Frontal cortex (tissue), 4 donors: ENCODE results near the gene ZBTB20. TPM values are rescaled to one million over a fixed set of nuclear protein-coding genes. Genes with fewer than 3 reads are reported as not detected.

Experiments used
- DNase-seq, 2 donors: peaks; one replicate each; pipeline ENCODE4 v3.0.0; 2012; ENCODE audit warnings: low spot score in 2 of 2
- FAIRE-seq: peaks from 2 replicates; lab custom pipeline; 2012; peaks lifted over from hg19 to GRCh38; lab: Jason Lieb, UNC
- total RNA-seq: library from RNA; depleted of rRNA; stranded (reverse); fragments of >200 nt; gene quantifications from one replicate; pipeline ENCODE4 v1.2.3, GENCODE V29; 2014
- donor health status: control.
- donor health status: control.
- donor health status: control.

Gene ZBTB20
- total RNA-seq, 1 donor from 2014 or later: 39.9 TPM

- DNase-seq (no peak), FAIRE-seq (peak; percentile 39)
Observed at GRCh38 chr3:115040673-115041286, 106.3 kb downstream of the ZBTB20 start.

GRCh38 chr3:115040246-115040645, 106.8 kb downstream of the ZBTB20 start:
- DNase-seq: no peak
- FAIRE-seq: no peak

GRCh38 chr3:115038817-115039216, 108.3 kb downstream of the ZBTB20 start:
- FAIRE-seq (no peak), DNase-seq (no peak)

GRCh38 chr3:115022835-115023398, 124.2 kb downstream of the ZBTB20 start:
- FAIRE-seq: no peak

GRCh38 chr3:115022199-115022598, 124.9 kb downstream of the ZBTB20 start:
- DNase-seq (no peak), FAIRE-seq (peak; percentile 98)

More at GRCh38 chr3:115022835-115023398, 124.2 kb downstream of the ZBTB20 start:
- no peak for DNase-seq

GRCh38 chr3:115021061-115021460, 126.0 kb downstream of the ZBTB20 start:
- DNase-seq (no peak), FAIRE-seq (peak; percentile 91)

- DNase-seq (no peak), FAIRE-seq (no peak)
Observed at GRCh38 chr3:115019900-115020299, 127.2 kb downstream of the ZBTB20 start.

- no peak for FAIRE-seq
- DNase-seq: no peak
Observed at GRCh38 chr3:115018694-115019093, 128.4 kb downstream of the ZBTB20 start.

GRCh38 chr3:115007966-115008365, 139.1 kb downstream of the ZBTB20 start:
- no peak for DNase-seq
- no peak for FAIRE-seq

GRCh38 chr3:115004201-115005140, 142.6 kb downstream of the ZBTB20 start:
- FAIRE-seq: peak; percentile 77
- DNase-seq: no peak

- FAIRE-seq (no peak), DNase-seq (no peak)
Observed at GRCh38 chr3:114998971-114999579, 148.0 kb downstream of the ZBTB20 start.

- FAIRE-seq (no peak), DNase-seq (no peak)
Observed at GRCh38 chr3:114994554-114995341, 152.3 kb downstream of the ZBTB20 start.

- FAIRE-seq (no peak), DNase-seq (no peak)
Observed at GRCh38 chr3:114985776-114986175, 161.3 kb downstream of the ZBTB20 start.

GRCh38 chr3:114983248-114983647, 163.8 kb downstream of the ZBTB20 start:
- DNase-seq (no peak), FAIRE-seq (no peak)

GRCh38 chr3:114974387-114974786, 172.7 kb downstream of the ZBTB20 start:
- FAIRE-seq (no peak), DNase-seq (no peak)

- DNase-seq (no peak), FAIRE-seq (no peak)
Observed at GRCh38 chr3:114973536-114973935, 173.6 kb downstream of the ZBTB20 start.

GRCh38 chr3:114967168-114967567, 179.9 kb downstream of the ZBTB20 start:
- no peak for DNase-seq

GRCh38 chr3:114962189-114962588, 184.9 kb downstream of the ZBTB20 start:
- DNase-seq (no peak), FAIRE-seq (no peak)

More at GRCh38 chr3:114967168-114967567, 179.9 kb downstream of the ZBTB20 start:
- peak; percentile 30 for FAIRE-seq

- FAIRE-seq (no peak), DNase-seq (no peak)
Observed at GRCh38 chr3:114958930-114959329, 188.2 kb downstream of the ZBTB20 start.

- FAIRE-seq (no peak), DNase-seq (no peak)
Observed at GRCh38 chr3:114953800-114954199, 193.3 kb downstream of the ZBTB20 start.
